ENCODE measurements around the gene ADARB1.

The ADARB1 gene

DNA sequence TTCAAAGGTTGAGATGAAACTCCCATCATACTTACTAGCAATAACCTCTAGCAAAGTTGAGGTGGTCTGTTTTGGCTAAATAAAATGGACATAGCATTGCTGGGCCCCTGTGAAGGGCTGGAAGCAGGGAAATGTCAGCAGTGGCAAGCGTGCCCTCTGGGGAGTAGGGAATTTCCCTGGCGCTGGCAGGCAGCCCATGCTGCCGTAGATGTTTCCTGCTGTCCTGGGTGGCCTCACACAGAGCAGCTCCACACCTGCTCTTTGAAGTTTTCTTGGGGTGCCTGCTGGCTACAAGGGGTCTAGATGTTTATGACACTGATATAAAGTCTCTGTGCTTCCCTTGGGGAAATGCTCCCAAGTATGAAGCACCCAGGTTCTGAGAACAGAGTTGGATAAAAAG, 30.2 kb downstream of the ADARB1 start (continued):
- TF ChIP-seq OSR1 (CRISPR knock-in tag; IDR thresholded peaks at IDR 0.05) (no peak), PPARA (CRISPR knock-in tag; IDR thresholded peaks at IDR 0.05; ENCODE audit: borderline replicate concordance) (no peak), ZNF565 (CRISPR knock-in tag; conservative IDR thresholded peaks at IDR 0.05; ENCODE audit: low read depth) (no peak), ZFP30 (CRISPR knock-in tag; IDR thresholded peaks at IDR 0.05) (no peak), ZC3H10 (CRISPR knock-in tag; IDR thresholded peaks at IDR 0.05) (no peak)

DNA sequence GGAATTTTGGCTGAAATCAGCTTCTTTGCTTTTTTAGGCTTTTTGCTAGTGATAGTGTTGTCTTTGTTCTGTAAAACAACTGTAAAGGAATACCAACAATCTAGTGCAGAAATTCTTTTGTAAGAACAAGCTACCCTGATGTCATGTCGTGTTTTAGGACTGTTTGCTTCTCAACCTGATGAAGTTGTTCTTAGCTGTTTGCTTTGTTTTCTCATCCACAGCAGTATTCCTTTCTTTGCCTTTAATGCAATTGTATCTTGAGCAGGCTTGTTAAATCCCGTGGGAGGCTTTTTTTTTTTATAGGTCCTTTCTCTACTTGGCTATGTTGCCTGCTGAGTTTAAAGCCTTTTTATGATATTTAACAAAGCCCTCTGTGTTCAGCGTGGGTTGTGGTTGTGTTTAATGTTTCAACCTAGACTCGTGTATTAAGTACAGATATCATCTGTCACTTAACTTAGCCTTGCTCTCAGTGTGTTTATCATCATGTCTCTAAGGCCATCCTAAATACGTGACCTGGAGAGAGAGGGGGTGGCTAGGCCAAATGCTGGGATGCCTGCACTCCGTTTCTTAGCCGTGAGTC, 31.6 kb downstream of the ADARB1 start:
- no peak for ATAC-seq
- no peak for TF ChIP-seq RARB (CRISPR knock-in tag; IDR thresholded peaks at IDR 0.05)
- no peak for TF ChIP-seq ZC3H10 (CRISPR knock-in tag; IDR thresholded peaks at IDR 0.05)
- no peak for TF ChIP-seq BACH2 (CRISPR knock-in tag; IDR thresholded peaks at IDR 0.05; ENCODE audit: borderline replicate concordance)
- TF ChIP-seq ZFP30 (CRISPR knock-in tag; IDR thresholded peaks at IDR 0.05) = no peak
- no peak for TF ChIP-seq PPARA (CRISPR knock-in tag; IDR thresholded peaks at IDR 0.05; ENCODE audit: borderline replicate concordance)
- no peak for TF ChIP-seq TOX (CRISPR knock-in tag; IDR thresholded peaks at IDR 0.05; ENCODE audit: borderline replicate concordance)
- TF ChIP-seq OSR1 (CRISPR knock-in tag; IDR thresholded peaks at IDR 0.05) = no peak
- no peak for TF ChIP-seq ARNTL (CRISPR knock-in tag; IDR thresholded peaks at IDR 0.05; ENCODE audit: borderline replicate concordance, low read depth)
- TF ChIP-seq GLIS3 (CRISPR knock-in tag; IDR thresholded peaks at IDR 0.05) = no peak
- no peak for TF ChIP-seq TCF4 (CRISPR knock-in tag; IDR thresholded peaks at IDR 0.05; ENCODE audit: borderline replicate concordance)

DNA sequence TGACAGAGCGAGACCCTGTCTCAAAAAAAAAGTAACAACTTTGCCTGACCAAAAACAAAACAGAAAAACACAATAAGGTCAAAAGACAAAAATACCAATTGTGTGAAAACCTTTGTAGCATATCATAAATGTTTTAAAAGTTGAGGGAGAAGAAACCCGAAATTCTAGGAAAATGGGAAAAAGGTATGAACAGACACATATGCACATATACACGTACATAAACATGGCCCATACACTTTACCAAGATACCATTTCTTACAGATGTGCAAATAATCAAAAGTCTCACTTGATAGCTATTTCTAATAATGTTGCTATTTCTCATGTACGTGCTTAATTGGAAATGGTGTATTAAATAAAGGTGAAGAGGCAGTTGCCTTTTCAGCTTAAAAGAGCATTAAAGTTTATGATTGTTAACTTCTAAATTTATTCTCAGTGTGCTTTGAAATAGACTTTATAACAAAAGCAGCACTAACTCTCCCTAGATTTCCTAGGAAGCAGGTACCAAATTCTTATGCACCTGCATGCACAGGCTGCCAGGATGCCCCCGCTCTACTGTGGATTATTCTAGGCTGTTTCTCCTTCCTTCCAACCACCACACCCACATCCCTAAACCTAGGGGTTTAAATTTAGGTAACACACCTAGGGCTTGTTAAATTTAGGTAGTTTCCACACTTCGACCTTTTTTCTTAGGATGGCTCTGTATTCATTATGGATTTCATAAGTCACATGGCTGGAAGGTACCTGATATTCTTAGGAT, 33.8 kb downstream of the ADARB1 start:
- no peak for TF ChIP-seq SNAI2 (CRISPR knock-in tag; IDR thresholded peaks at IDR 0.05)
- TF ChIP-seq, protein P1, sequence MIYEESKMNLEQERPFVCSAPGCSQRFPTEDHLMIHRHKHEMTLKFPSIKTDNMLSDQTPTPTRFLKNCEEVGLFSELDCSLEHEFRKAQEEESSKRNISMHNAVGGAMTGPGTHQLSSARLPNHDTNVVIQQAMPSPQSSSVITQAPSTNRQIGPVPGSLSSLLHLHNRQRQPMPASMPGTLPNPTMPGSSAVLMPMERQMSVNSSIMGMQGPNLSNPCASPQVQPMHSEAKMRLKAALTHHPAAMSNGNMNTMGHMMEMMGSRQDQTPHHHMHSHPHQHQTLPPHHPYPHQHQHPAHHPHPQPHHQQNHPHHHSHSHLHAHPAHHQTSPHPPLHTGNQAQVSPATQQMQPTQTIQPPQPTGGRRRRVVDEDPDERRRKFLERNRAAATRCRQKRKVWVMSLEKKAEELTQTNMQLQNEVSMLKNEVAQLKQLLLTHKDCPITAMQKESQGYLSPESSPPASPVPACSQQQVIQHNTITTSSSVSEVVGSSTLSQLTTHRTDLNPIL (CRISPR knock-in tag; IDR thresholded peaks at IDR 0.05; ENCODE audit: low read depth) = no peak
- TF ChIP-seq RARB (CRISPR knock-in tag; IDR thresholded peaks at IDR 0.05) = no peak
- TF ChIP-seq PPARA (CRISPR knock-in tag; IDR thresholded peaks at IDR 0.05; ENCODE audit: borderline replicate concordance) = no peak
- TF ChIP-seq, protein P2, sequence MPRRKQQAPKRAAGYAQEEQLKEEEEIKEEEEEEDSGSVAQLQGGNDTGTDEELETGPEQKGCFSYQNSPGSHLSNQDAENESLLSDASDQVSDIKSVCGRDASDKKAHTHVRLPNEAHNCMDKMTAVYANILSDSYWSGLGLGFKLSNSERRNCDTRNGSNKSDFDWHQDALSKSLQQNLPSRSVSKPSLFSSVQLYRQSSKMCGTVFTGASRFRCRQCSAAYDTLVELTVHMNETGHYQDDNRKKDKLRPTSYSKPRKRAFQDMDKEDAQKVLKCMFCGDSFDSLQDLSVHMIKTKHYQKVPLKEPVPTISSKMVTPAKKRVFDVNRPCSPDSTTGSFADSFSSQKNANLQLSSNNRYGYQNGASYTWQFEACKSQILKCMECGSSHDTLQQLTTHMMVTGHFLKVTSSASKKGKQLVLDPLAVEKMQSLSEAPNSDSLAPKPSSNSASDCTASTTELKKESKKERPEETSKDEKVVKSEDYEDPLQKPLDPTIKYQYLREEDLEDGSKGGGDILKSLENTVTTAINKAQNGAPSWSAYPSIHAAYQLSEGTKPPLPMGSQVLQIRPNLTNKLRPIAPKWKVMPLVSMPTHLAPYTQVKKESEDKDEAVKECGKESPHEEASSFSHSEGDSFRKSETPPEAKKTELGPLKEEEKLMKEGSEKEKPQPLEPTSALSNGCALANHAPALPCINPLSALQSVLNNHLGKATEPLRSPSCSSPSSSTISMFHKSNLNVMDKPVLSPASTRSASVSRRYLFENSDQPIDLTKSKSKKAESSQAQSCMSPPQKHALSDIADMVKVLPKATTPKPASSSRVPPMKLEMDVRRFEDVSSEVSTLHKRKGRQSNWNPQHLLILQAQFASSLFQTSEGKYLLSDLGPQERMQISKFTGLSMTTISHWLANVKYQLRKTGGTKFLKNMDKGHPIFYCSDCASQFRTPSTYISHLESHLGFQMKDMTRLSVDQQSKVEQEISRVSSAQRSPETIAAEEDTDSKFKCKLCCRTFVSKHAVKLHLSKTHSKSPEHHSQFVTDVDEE (CRISPR knock-in tag; IDR thresholded peaks at IDR 0.05) = no peak
- TF ChIP-seq, protein P3, sequence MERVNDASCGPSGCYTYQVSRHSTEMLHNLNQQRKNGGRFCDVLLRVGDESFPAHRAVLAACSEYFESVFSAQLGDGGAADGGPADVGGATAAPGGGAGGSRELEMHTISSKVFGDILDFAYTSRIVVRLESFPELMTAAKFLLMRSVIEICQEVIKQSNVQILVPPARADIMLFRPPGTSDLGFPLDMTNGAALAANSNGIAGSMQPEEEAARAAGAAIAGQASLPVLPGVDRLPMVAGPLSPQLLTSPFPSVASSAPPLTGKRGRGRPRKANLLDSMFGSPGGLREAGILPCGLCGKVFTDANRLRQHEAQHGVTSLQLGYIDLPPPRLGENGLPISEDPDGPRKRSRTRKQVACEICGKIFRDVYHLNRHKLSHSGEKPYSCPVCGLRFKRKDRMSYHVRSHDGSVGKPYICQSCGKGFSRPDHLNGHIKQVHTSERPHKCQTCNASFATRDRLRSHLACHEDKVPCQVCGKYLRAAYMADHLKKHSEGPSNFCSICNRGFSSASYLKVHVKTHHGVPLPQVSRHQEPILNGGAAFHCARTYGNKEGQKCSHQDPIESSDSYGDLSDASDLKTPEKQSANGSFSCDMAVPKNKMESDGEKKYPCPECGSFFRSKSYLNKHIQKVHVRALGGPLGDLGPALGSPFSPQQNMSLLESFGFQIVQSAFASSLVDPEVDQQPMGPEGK (CRISPR knock-in tag; IDR thresholded peaks at IDR 0.05; ENCODE audit: borderline replicate concordance) = no peak
- no peak for ATAC-seq

DNA sequence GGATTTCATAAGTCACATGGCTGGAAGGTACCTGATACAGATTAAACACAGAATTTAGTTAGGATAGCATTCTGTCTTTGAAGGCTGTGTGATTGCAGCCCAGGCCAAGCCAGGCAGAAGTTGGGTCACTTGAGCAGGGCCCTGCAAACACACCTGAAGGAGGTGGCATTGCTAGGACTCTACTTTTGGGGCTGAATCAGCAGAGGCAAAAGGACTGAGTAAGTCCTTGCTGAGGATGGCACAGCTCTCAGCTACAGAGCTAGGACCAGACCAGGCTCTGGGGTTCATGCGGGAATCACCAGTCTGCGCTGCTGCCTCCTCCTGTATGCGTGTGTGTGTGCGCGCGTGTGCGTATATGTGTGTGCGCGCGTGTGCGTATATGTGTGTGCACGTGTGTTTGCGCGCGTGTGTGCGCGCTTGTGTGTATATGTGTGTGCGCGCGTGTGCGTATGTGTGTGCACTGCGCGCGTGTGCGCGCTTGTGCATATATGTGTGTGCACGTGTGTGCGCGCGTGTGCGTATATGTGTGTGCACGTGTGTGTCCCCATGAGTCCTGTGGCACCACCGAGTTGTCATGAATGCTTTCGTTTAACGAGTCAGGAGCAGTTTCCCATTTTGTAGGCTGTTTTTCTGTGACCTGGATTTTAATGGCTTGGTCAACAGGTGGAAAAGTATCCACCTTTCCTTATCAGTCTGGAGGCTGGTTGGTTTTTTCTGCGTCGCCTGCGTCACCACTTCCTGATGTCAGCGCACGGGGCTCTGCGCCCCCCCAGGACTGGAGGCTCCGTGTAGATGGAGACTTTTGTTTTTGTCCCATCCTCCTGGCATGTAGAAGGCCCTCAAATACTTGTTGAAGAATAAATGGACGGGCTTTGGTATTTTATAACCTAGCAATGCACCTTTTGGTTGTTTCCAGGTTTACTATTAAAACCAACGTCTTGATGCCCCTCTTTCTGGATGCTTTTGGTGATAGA, 34.7 kb downstream of the ADARB1 start:
- no peak for ATAC-seq
- TF ChIP-seq TCF4 (CRISPR knock-in tag; IDR thresholded peaks at IDR 0.05; ENCODE audit: borderline replicate concordance) (no peak), SNAI2 (CRISPR knock-in tag; IDR thresholded peaks at IDR 0.05) (no peak), PPARA (CRISPR knock-in tag; IDR thresholded peaks at IDR 0.05; ENCODE audit: borderline replicate concordance) (no peak), CSDC2 (CRISPR knock-in tag; IDR thresholded peaks at IDR 0.05) (no peak), ZNF565 (CRISPR knock-in tag; conservative IDR thresholded peaks at IDR 0.05; ENCODE audit: low read depth) (no peak), OSR1 (CRISPR knock-in tag; IDR thresholded peaks at IDR 0.05) (no peak)
